ENCODE data around the gene PUM1.
"Not testable (repeated sequence)": the region's sequence is repeated elsewhere in the genome, so short reads cannot be mapped to it uniquely, and the experiment has no call there.

DNA sequence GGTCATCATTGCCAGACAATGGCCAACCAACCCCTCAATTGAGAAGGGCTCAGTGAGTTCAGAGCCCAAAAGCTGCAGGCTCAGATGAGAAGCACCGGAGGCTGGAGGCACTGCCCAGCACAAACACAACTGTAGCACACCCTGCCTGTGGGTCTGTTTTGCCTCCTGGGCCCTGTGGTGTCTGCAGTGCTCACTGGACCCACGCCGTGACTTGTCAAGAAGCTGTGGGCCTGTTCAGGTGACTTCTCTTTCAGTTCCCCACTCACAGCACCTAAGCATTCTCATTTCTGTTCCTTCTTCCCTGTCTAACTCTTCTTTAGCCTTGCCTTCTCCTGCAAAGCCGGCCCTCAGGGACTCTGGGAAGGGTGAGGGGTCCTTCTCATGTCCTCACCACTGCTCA is 129.8 kb downstream of the PUM1 start:
- TF ChIP-seq FOXP2 (optimal IDR thresholded peaks at IDR 0.05; ENCODE audit: control extremely low read depth, extremely low read length, insufficient read depth); EZH2 (IDR thresholded peaks at IDR 0.05); POLR2AphosphoS5 (IDR thresholded peaks at IDR 0.05; ENCODE audit: borderline replicate concordance, low read depth, low read length): not testable (repeated sequence)

Measured in SK-N-MC (cell line).